ENCODE measurements around the gene CAPN7.
A peak's percentile ranks its signal among the peaks of the same experiment; 100 is the strongest.

Gene CAPN7

DNA sequence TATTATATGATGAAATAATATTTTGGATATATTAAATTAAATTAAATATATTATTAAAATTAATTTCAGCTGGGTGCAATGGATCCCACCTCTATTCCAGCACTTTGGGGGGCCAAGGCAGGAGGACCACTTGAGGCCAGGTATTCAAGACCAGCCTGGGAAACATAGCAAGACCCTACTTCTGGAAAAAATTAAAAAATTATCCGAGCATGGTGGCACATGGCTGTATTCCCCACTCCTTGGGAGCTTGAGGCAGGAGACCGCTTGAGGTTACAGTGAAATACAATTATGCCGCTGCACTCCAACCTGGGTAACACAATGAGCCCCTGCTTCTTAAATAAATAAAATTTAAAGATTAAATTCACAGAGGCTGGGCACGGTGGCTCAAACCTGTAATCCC is 65.0 kb downstream of the CAPN7 start:
- H3K27ac ChIP-seq (ENCODE audit: insufficient read depth, low read length, poor library complexity, severe bottlenecking), result peak overlapping the region; percentile 81

GRCh38 chr3:15271785-15272381 is 65.8 kb downstream of the CAPN7 start:
- no peak overlapping the region for H3K4me3 ChIP-seq (ENCODE audit: insufficient read depth, low read depth, low read length, poor library complexity, severe bottlenecking)
- H3K27me3 ChIP-seq (replicated peaks; ENCODE audit: control insufficient read depth, insufficient read depth, low read length, poor library complexity, severe bottlenecking), result no peaks in the 10 kb centered on the region
- H3K4me1 ChIP-seq (ENCODE audit: control insufficient read depth, insufficient read depth, low read length, poor library complexity, severe bottlenecking), result peaks cover 63% of the 10 kb centered on the region
- H3K36me3 ChIP-seq (ENCODE audit: control insufficient read depth, insufficient read depth, low read length), result peaks cover 17% of the 10 kb centered on the region
- H3K27ac ChIP-seq (ENCODE audit: insufficient read depth, low read length, poor library complexity, severe bottlenecking), result peak overlapping the region; percentile 81
- peak; percentile 81 to 89 (median 89) for DNase-seq
- no peaks in the 10 kb centered on the region for H3K9me3 ChIP-seq (ENCODE audit: control insufficient read depth, low read length)

More for the DNA sequence above, 65.0 kb downstream of the CAPN7 start:
- Histone ChIP-seq H3K4me1 (ENCODE audit: control insufficient read depth, insufficient read depth, low read length, poor library complexity, severe bottlenecking) (peaks cover 59% of the 10 kb centered on the region), H3K36me3 (ENCODE audit: control insufficient read depth, insufficient read depth, low read length) (peaks cover 22% of the 10 kb centered on the region), H3K9me3 (ENCODE audit: control insufficient read depth, low read length) (no peaks in the 10 kb centered on the region), H3K4me3 (ENCODE audit: insufficient read depth, low read depth, low read length, poor library complexity, severe bottlenecking) (no peak overlapping the region), H3K27me3 (replicated peaks; ENCODE audit: control insufficient read depth, insufficient read depth, low read length, poor library complexity, severe bottlenecking) (no peaks in the 10 kb centered on the region)
- no peak for DNase-seq

DNA sequence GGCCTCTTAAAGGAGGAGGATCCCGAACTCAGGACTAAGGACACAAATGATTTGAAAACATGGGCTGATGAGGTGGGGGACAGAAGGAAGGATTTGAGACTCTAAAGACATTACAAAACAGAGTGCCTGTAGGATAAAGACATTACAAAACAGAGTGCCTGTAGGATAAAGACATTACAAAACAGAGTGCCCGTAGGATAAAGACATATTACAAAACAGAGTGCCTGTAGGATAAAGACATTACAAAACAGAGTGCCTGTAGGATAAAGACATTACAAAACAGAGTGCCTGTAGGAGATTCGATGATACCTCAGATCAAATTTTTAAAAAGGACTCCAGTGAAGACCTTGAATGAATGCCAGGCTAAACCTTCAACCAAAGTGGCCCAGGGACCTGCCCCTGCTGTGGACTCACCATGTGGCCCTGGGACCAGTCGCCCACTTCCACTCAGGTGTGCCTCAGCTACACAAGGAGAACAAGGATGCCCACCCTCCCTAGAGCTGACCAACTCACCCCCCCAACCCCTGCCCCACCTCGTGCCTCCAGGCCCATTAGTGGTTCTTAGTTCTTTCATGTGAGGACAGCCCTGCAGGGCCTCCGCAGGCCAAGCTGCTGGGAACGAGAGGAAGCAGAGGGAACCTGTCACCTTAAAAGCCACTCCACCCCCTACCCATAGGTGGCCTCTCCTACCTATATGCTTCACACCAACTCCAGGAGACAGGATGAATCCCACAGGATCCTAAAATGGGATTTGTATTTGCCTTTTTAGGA is 66.6 kb downstream of the CAPN7 start:
- H3K4me3 ChIP-seq (ENCODE audit: insufficient read depth, low read depth, low read length, poor library complexity, severe bottlenecking), result no peak overlapping the region
- H3K27me3 ChIP-seq (replicated peaks; ENCODE audit: control insufficient read depth, insufficient read depth, low read length, poor library complexity, severe bottlenecking), result no peaks in the 10 kb centered on the region
- no peaks in the 10 kb centered on the region for H3K9me3 ChIP-seq (ENCODE audit: control insufficient read depth, low read length)
- H3K36me3 ChIP-seq (ENCODE audit: control insufficient read depth, insufficient read depth, low read length), result peaks cover 10% of the 10 kb centered on the region
- H3K27ac ChIP-seq (ENCODE audit: insufficient read depth, low read length, poor library complexity, severe bottlenecking), result peak overlapping the region; percentile 81
- peaks cover 58% of the 10 kb centered on the region for H3K4me1 ChIP-seq (ENCODE audit: control insufficient read depth, insufficient read depth, low read length, poor library complexity, severe bottlenecking)
- no peak for DNase-seq

DNA sequence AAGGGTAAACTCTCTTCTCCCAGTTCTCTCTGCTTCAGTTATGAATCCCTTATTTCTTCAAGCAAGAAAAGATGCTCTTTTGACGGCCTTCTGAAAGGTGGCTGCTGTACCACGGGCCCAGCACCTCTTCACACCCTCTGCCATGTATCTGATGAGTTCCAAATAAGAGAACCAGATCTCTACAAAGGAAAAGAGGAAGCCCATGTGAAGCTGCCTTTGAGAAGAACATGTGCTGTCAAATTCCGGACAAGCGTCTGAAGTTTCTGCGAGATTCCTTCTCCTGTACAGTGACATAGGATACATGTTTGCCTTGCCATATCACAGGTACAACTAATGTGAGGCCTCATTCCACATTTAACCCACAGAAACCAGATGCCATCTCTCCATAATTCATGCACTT is 67.2 kb downstream of the CAPN7 start:
- H3K4me1 ChIP-seq (ENCODE audit: control insufficient read depth, insufficient read depth, low read length, poor library complexity, severe bottlenecking), result peaks cover 55% of the 10 kb centered on the region
- no peak overlapping the region for H3K4me3 ChIP-seq (ENCODE audit: insufficient read depth, low read depth, low read length, poor library complexity, severe bottlenecking)
- peak overlapping the region; percentile 81 for H3K27ac ChIP-seq (ENCODE audit: insufficient read depth, low read length, poor library complexity, severe bottlenecking)
- H3K9me3 ChIP-seq (ENCODE audit: control insufficient read depth, low read length), result no peaks in the 10 kb centered on the region
- H3K27me3 ChIP-seq (replicated peaks; ENCODE audit: control insufficient read depth, insufficient read depth, low read length, poor library complexity, severe bottlenecking), result no peaks in the 10 kb centered on the region
- H3K36me3 ChIP-seq (ENCODE audit: control insufficient read depth, insufficient read depth, low read length), result peaks cover 10% of the 10 kb centered on the region
- DNase-seq, result no peak

DNA sequence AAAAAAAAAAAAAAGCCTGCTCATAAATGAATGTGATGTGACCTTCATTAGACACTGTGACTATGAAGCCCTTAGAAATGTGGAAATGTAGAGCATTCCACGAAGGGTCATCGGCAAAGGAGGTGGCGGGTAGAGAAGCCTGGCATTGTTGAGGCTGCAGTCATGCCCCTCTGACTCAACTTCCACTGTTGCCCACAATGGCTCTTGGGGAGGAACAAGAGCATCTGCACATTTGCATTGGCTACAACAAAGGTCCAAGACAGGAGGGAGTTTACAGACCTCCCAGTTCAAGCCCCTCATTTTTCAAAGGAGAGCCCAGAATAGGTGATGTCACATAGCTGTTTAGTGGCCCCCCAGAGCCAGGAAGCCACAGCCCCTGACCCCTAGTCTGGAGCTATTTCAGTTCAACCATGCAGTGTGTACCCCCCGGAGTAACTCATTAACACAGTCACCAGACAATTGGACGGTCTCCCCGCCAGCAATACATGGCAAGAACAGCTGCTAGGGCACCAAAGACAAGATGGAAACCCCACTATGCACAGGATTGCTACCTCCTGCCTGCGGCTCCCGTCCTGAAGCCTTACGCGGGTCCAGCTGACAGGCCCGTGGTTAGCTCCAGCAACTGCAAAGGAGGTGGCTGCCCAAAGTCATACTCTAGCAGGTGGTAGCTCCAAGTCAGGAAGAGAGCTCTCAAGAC is 70.1 kb downstream of the CAPN7 start:
- peaks cover 45% of the 10 kb centered on the region for H3K4me1 ChIP-seq (ENCODE audit: control insufficient read depth, insufficient read depth, low read length, poor library complexity, severe bottlenecking)
- no peaks in the 10 kb centered on the region for H3K36me3 ChIP-seq (ENCODE audit: control insufficient read depth, insufficient read depth, low read length)
- no peaks in the 10 kb centered on the region for H3K9me3 ChIP-seq (ENCODE audit: control insufficient read depth, low read length)
- no peak overlapping the region for H3K4me3 ChIP-seq (ENCODE audit: insufficient read depth, low read depth, low read length, poor library complexity, severe bottlenecking)
- no peaks in the 10 kb centered on the region for H3K27me3 ChIP-seq (replicated peaks; ENCODE audit: control insufficient read depth, insufficient read depth, low read length, poor library complexity, severe bottlenecking)
- DNase-seq, result no peak
- no peak overlapping the region for H3K27ac ChIP-seq (ENCODE audit: insufficient read depth, low read length, poor library complexity, severe bottlenecking)

- Histone ChIP-seq H3K9me3 (ENCODE audit: control insufficient read depth, low read length) (no peaks in the 10 kb centered on the region), H3K4me1 (ENCODE audit: control insufficient read depth, insufficient read depth, low read length, poor library complexity, severe bottlenecking) (peaks cover 37% of the 10 kb centered on the region), H3K4me3 (ENCODE audit: insufficient read depth, low read depth, low read length, poor library complexity, severe bottlenecking) (no peak overlapping the region), H3K27me3 (replicated peaks; ENCODE audit: control insufficient read depth, insufficient read depth, low read length, poor library complexity, severe bottlenecking) (no peaks in the 10 kb centered on the region), H3K36me3 (ENCODE audit: control insufficient read depth, insufficient read depth, low read length) (no peaks in the 10 kb centered on the region), H3K27ac (ENCODE audit: insufficient read depth, low read length, poor library complexity, severe bottlenecking) (no peak overlapping the region)
- no peak for DNase-seq
These were observed 71.9 kb downstream of the CAPN7 start for GRCh38 chr3:15277861-15278500.

GRCh38 chr3:15279205-15279604 is 73.2 kb downstream of the CAPN7 start:
- Histone ChIP-seq H3K9me3 (ENCODE audit: control insufficient read depth, low read length) (no peaks in the 10 kb centered on the region), H3K27me3 (replicated peaks; ENCODE audit: control insufficient read depth, insufficient read depth, low read length, poor library complexity, severe bottlenecking) (no peaks in the 10 kb centered on the region), H3K4me3 (ENCODE audit: insufficient read depth, low read depth, low read length, poor library complexity, severe bottlenecking) (no peak overlapping the region), H3K4me1 (ENCODE audit: control insufficient read depth, insufficient read depth, low read length, poor library complexity, severe bottlenecking) (peaks cover 46% of the 10 kb centered on the region), H3K36me3 (ENCODE audit: control insufficient read depth, insufficient read depth, low read length) (no peaks in the 10 kb centered on the region), H3K27ac (ENCODE audit: insufficient read depth, low read length, poor library complexity, severe bottlenecking) (no peak overlapping the region)
- no peak for DNase-seq

DNA sequence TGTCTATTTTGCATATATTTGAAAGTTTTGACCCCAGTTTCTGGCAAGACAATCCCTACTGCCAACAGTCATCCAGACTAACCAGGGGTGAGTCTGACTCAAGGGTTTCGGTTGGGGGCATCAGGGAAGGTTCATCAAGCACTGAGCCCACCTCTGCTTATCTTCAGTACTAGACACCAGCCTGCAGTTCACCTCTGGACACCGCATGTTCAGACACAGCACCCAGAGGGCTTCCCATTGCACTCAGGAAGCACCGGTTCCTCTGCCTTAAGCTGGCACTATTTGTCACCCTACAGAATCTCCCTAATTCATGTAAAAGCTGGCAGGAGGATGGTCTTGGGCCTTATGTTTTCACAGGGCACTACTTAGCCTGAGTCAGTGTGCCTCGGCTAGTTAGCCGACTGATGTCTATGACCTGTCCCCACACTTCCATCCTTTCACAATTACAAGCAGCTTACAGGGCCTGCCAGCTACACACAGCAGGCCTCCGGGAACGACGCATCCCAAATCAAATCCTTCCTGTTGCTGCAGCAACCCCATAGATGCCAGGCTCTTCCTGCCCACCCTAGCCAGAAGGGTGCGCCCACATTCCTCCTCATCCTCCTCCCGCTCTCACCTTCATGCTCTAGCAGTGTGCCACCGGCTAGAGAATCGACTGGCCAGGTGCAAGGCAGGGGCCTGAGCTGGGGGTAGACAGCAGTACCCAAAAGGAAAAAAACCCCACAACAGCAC is 73.8 kb downstream of the CAPN7 start:
- Histone ChIP-seq H3K4me3 (ENCODE audit: insufficient read depth, low read depth, low read length, poor library complexity, severe bottlenecking) (no peak overlapping the region), H3K27ac (ENCODE audit: insufficient read depth, low read length, poor library complexity, severe bottlenecking) (no peak overlapping the region), H3K9me3 (ENCODE audit: control insufficient read depth, low read length) (no peaks in the 10 kb centered on the region), H3K36me3 (ENCODE audit: control insufficient read depth, insufficient read depth, low read length) (no peaks in the 10 kb centered on the region), H3K27me3 (replicated peaks; ENCODE audit: control insufficient read depth, insufficient read depth, low read length, poor library complexity, severe bottlenecking) (no peaks in the 10 kb centered on the region), H3K4me1 (ENCODE audit: control insufficient read depth, insufficient read depth, low read length, poor library complexity, severe bottlenecking) (peaks cover 48% of the 10 kb centered on the region)
- DNase-seq, result no peak

DNA sequence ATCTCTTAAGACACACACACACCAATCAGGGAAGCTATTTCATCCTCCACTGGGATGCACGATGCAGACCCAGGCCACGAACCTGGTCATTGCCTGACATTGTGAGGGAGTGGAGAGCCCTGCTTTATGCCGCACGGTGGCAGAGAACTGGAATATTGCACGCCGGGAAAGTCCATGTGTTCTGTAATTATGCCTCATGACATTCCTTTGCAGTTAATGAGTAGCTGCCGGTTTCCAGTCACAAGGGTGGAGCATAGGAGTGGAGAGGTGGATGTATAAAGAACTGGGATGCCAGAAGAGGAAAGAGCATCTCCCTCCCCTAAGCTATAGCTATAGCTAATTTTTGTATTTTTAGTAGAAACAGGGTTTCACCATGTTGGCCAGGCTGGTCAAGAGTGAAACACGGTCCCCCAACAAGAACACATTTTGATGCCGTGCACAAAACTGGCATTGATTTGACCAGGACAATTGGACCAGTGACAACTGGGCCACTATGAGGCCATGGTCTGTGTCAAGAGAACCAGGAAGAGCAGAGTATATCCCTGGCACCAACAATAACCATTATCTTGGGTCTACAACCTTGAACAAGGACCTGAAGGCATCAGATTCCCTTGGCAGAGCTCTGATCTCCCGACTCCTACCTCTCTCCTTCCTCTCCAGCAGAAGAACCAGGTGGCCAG is 74.9 kb downstream of the CAPN7 start:
- H3K9me3 ChIP-seq (ENCODE audit: control insufficient read depth, low read length), result no peaks in the 10 kb centered on the region
- no peak for DNase-seq
- no peak overlapping the region for H3K4me3 ChIP-seq (ENCODE audit: insufficient read depth, low read depth, low read length, poor library complexity, severe bottlenecking)
- peaks cover 48% of the 10 kb centered on the region for H3K4me1 ChIP-seq (ENCODE audit: control insufficient read depth, insufficient read depth, low read length, poor library complexity, severe bottlenecking)
- no peaks in the 10 kb centered on the region for H3K27me3 ChIP-seq (replicated peaks; ENCODE audit: control insufficient read depth, insufficient read depth, low read length, poor library complexity, severe bottlenecking)
- peaks cover 5% of the 10 kb centered on the region for H3K36me3 ChIP-seq (ENCODE audit: control insufficient read depth, insufficient read depth, low read length)
- H3K27ac ChIP-seq (ENCODE audit: insufficient read depth, low read length, poor library complexity, severe bottlenecking), result no peak overlapping the region

Data from effector memory CD4-positive, alpha-beta T cell (primary cell).